Prostate gland (tissue), 2 donors: Measurements from ENCODE around the gene DCLK2. TPM values are rescaled to one million over a fixed set of nuclear protein-coding genes. Genes with fewer than 3 reads are reported as not detected.

Experiments
- DNase-seq: peaks from one replicate; pipeline ENCODE4 v3.0.0-alpha.2; 2019; ENCODE audit warnings: low spot score
- H3K27ac ChIP-seq, 2 donors: fragments of 200-600 bp; sonication (generic); 2 replicates each; pipeline ENCODE4 v1.5.1; 2017 to 2019
- H3K27me3 ChIP-seq: fragments of 200-600 bp; sonication (generic); replicated peaks from 2 replicates; pipeline ENCODE4 v1.5.1; 2019; ENCODE audit not compliant: insufficient read depth
- H3K36me3 ChIP-seq, 2 donors: fragments of 200-600 bp; sonication (generic); 1 replicate in 1 of 2; 2 replicates in 1 of 2; pipeline versions ENCODE4 v1.5.1 to v1.8.1; 2017 to 2019
- H3K4me1 ChIP-seq: fragments of 200-600 bp; sonication (generic); replicated peaks from 2 replicates; pipeline ENCODE4 v1.5.1; 2019
- H3K4me3 ChIP-seq, 2 donors: fragments of 200-600 bp; sonication (generic); 2 replicates each; pipeline ENCODE4 v1.5.1; 2017 to 2019
- H3K9me3 ChIP-seq: fragments of 200-600 bp; sonication (generic); 2 replicates; pipeline ENCODE4 v1.5.1; 2017
- CTCF ChIP-seq, 4 experiments: fragments of 200-600 bp in 2 of 4; fragments of 450-650 bp in 2 of 4; sonication (generic) in 2 of 4; IDR thresholded peaks; 1 replicate in 3 of 4; 2 replicates in 1 of 4; pipeline ENCODE4 v1.5.1; 2016 to 2019; ENCODE audit warnings: antibody characterized with exemption in 4 of 4, mild to moderate bottlenecking in 2 of 4, moderate library complexity in 2 of 4
- POLR2A ChIP-seq: fragments of 450-650 bp; IDR thresholded peaks from one replicate; pipeline ENCODE4 v1.6.1; 2016; ENCODE audit warnings: antibody characterized with exemption, mild to moderate bottlenecking
- POLR2AphosphoS5 ChIP-seq: sonication (generic); formaldehyde crosslinking; IDR thresholded peaks from one replicate; pipeline ENCODE4 v1.6.1; 2017; ENCODE audit warnings: antibody characterized with exemption
- WGBS: methylation state at CpG from one replicate; pipeline ENCODE4 v1.1.5; 2018; 5-methylcytosine and 5-hydroxymethylcytosine counted together
- intact Hi-C: fragments of 100-400 bp; cut with DNase I; formaldehyde crosslinking; loops from one replicate; pipeline ENCODE4 v1.14.2; 2022
- total RNA-seq, 2 donors: library from RNA; depleted of rRNA; stranded (reverse); fragments of >200 nt; gene quantifications; one replicate each; pipeline ENCODE4 v1.1.0, GENCODE V29; 2016

Gene DCLK2
- total RNA-seq, 2 donors from 2014 or later: 3.3 to 18.6 TPM

DNA sequence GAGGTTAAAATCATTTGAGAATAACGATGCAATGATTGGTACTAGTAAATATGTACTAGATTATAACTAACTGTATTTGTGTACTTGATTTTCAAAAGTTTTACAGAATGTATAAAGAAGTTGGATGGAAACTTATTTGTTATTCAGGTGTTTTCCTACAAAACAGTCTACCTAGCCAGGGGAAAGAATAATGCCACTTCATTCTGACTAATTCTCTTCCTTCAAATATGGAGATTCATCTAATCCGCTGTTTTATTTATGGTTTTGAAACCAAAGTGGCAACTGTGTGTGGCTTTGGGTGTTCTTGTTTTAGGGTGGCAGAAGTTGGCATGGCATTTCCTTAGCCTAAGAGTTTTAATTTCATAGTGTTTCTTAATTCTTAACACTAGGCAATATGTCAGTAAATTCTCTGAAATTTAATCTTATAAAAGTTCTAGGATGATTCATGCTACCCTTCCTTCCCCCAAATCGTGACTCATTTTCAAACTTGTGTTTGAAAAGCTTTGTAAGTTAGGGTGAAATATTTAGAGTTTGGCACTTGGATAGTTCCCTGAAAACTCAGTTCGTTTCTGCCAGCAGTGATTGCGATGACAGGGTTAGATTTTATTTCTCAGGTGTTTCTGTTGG, 62.6 kb downstream of the DCLK2 start:
- intact Hi-C loops: no loop called here
- H3K27me3 ChIP-seq: no peaks in the 10 kb centered on the region
- WGBS: 40% methylated on average over 5 of the region's 5 CpGs
- H3K9me3 ChIP-seq: no peaks in the 10 kb centered on the region
- H3K4me1 ChIP-seq: no peaks in the 10 kb centered on the region
- no peak for DNase-seq
- H3K36me3 ChIP-seq: no peaks in the 10 kb centered on the region
- no peak overlapping the region for H3K4me3 ChIP-seq
- no peak overlapping the region for H3K27ac ChIP-seq
- TF ChIP-seq CTCF (IDR thresholded peaks at IDR 0.05) (no peak), POLR2AphosphoS5 (no peak), POLR2A (no peak)

GRCh38 chr4:150141756-150142155, 63.5 kb downstream of the DCLK2 start:
- Histone ChIP-seq H3K4me3 (no peak overlapping the region), H3K36me3 (no peaks in the 10 kb centered on the region), H3K4me1 (no peaks in the 10 kb centered on the region), H3K9me3 (no peaks in the 10 kb centered on the region), H3K27ac (no peak overlapping the region), H3K27me3 (no peaks in the 10 kb centered on the region)
- intact Hi-C loops: no loop called here
- no peak for DNase-seq
- WGBS: 43% methylated on average over 2 of the region's 2 CpGs
- no peak for TF ChIP-seq POLR2AphosphoS5

DNA sequence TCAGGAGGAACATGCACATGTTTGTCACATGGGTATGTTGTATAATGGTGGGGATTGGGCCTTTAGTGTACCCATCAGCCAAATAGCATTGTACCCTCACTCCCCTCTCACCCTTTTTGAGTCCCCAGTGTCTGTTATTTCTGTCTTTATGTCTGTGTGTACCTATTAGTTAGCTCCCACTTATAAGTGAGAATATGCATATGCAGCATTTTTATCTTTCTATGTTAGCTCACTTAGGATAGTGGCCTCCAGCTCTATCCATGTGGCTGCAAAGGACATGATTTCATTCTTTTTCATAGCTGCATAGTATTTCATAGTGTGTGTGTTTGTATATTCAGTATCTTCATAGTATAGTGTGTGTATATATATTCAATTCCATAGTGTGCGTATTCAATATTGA, 64.6 kb downstream of the DCLK2 start:
- intact Hi-C loops: no loop called here
- 96% methylated on average over 1 of the region's 1 CpG for WGBS
- no peak overlapping the region for H3K4me3 ChIP-seq

GRCh38 chr4:150145090-150145945, 67.1 kb downstream of the DCLK2 start:
- no peak overlapping the region for H3K4me3 ChIP-seq
- 91% methylated on average over 1 of the region's 1 CpG for WGBS
- H3K9me3 ChIP-seq: no peaks in the 10 kb centered on the region
- H3K27me3 ChIP-seq: no peaks in the 10 kb centered on the region
- no peak overlapping the region for H3K27ac ChIP-seq
- no peaks in the 10 kb centered on the region for H3K36me3 ChIP-seq
- intact Hi-C loops: no loop called here
- DNase-seq: no peak
- no peak for TF ChIP-seq POLR2AphosphoS5
- no peak for TF ChIP-seq POLR2A
- no peak for TF ChIP-seq CTCF (IDR thresholded peaks at IDR 0.05)
- no peaks in the 10 kb centered on the region for H3K4me1 ChIP-seq

More for the DNA sequence above, 64.6 kb downstream of the DCLK2 start:
- Histone ChIP-seq H3K36me3 (no peaks in the 10 kb centered on the region), H3K4me1 (no peaks in the 10 kb centered on the region), H3K27ac (no peak overlapping the region), H3K27me3 (no peaks in the 10 kb centered on the region), H3K9me3 (no peaks in the 10 kb centered on the region)
- TF ChIP-seq CTCF (IDR thresholded peaks at IDR 0.05) (no peak), POLR2AphosphoS5 (no peak), POLR2A (no peak)
- DNase-seq: no peak

GRCh38 chr4:150145946-150146340, 67.7 kb downstream of the DCLK2 start:
- DNase-seq: no peak
- no peak for TF ChIP-seq POLR2AphosphoS5
- no peak for TF ChIP-seq POLR2A
- no peak for TF ChIP-seq CTCF (IDR thresholded peaks at IDR 0.05)

More at GRCh38 chr4:150145946-150146340, 67.7 kb downstream of the DCLK2 start:
- no peaks in the 10 kb centered on the region for H3K4me1 ChIP-seq
- no peaks in the 10 kb centered on the region for H3K27me3 ChIP-seq
- H3K9me3 ChIP-seq: no peaks in the 10 kb centered on the region
- WGBS: 90% methylated on average over 1 of the region's 1 CpG
- intact Hi-C loops: no loop called here
- no peaks in the 10 kb centered on the region for H3K36me3 ChIP-seq
- no peak overlapping the region for H3K27ac ChIP-seq
- H3K4me3 ChIP-seq: no peak overlapping the region
